Endothelial cell (in vitro differentiated cells): ENCODE measurements around the gene CBLB. TPM values are rescaled to one million over a fixed set of nuclear protein-coding genes. Genes with fewer than 3 reads are reported as not detected.

Source experiments
- DNase-seq: peaks from one replicate; pipeline ENCODE4 v3.0.0; 2021; ENCODE audit warnings: low spot score
- H3K27ac Mint-ChIP-seq: one replicate; pipeline ENCODE4 v1.8.0; 2021; ENCODE audit warnings: mixed read lengths, inconsistent platforms; ENCODE audit not compliant: unreplicated experiment
- H3K27me3 Mint-ChIP-seq: one replicate; pipeline ENCODE4 v1.8.0; 2021; ENCODE audit warnings: mild to moderate bottlenecking, moderate library complexity, mixed read lengths, inconsistent platforms; ENCODE audit not compliant: unreplicated experiment
- H3K36me3 Mint-ChIP-seq: one replicate; pipeline ENCODE4 v1.8.0; 2021; ENCODE audit warnings: mild to moderate bottlenecking, low read depth, mixed read lengths, inconsistent platforms; ENCODE audit not compliant: unreplicated experiment
- H3K4me1 Mint-ChIP-seq: one replicate; pipeline ENCODE4 v1.8.0; 2021; ENCODE audit warnings: mild to moderate bottlenecking, mixed read lengths, inconsistent platforms; ENCODE audit not compliant: unreplicated experiment
- H3K4me3 Mint-ChIP-seq: one replicate; pipeline ENCODE4 v1.8.0; 2021; ENCODE audit warnings: mild to moderate bottlenecking, mixed read lengths, inconsistent platforms; ENCODE audit not compliant: unreplicated experiment
- H3K9me3 Mint-ChIP-seq: one replicate; pipeline ENCODE4 v1.8.0; 2021; ENCODE audit warnings: mixed read lengths, inconsistent platforms; ENCODE audit not compliant: unreplicated experiment
- CTCF ChIP-seq: fragments of 200-600 bp; sonication (generic); IDR thresholded peaks from one replicate; pipeline ENCODE4 v1.5.0; 2021; ENCODE audit warnings: antibody characterized with exemption; ENCODE audit not compliant: unreplicated experiment
- total RNA-seq: library from RNA; stranded (reverse); fragmentation: NEBNext Ultra II Directional; extraction: Animal tissue kit (Norgen Biotek cat#: 25700); gene quantifications from one replicate; pipeline ENCODE4 v1.2.1, GENCODE V29; 2021; ENCODE audit not compliant: unreplicated experiment

The CBLB gene
- total RNA-seq, 1 donor from 2014 or later = 62.0 TPM

DNA sequence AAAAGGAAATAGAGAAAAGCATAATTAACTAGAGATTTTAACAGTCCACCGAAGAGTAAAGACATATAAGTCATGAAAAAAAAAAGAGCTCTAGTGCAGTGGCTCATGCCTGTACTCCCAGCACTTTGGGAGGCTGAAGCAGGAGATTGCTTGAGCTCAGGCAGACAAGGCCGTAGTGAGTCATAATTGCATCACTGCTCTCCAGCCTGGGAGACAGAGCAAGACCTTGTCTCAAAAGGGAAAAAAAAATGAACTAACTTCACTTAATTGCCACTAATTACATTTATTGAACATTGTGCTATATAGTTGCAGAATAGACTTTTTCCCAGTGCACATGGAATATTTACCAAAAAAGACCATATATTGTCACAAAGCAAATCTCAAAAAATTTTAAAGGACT lies 221.8 kb downstream of the CBLB start:
- no peaks in the 10 kb centered on the region for H3K36me3 Mint-ChIP-seq
- H3K4me1 Mint-ChIP-seq = no peaks in the 10 kb centered on the region
- no peak overlapping the region for H3K27ac Mint-ChIP-seq
- no peak overlapping the region for H3K4me3 Mint-ChIP-seq
- no peak for DNase-seq
- no peak for TF ChIP-seq CTCF
- H3K27me3 Mint-ChIP-seq = no peaks in the 10 kb centered on the region
- no peaks in the 10 kb centered on the region for H3K9me3 Mint-ChIP-seq

- Mint-ChIP-seq H3K4me3 (no peak overlapping the region), H3K4me1 (no peaks in the 10 kb centered on the region), H3K36me3 (no peaks in the 10 kb centered on the region), H3K27me3 (peaks cover 2% of the 10 kb centered on the region), H3K9me3 (no peaks in the 10 kb centered on the region), H3K27ac (no peak overlapping the region)
- no peak for TF ChIP-seq CTCF
- DNase-seq = no peak
Observed at GRCh38 chr3:105639131-105639530, 229.7 kb downstream of the CBLB start.

GRCh38 chr3:105634708-105635107 lies 234.1 kb downstream of the CBLB start:
- no peak for DNase-seq
- no peak for TF ChIP-seq CTCF
- Mint-ChIP-seq H3K36me3 (no peaks in the 10 kb centered on the region), H3K4me1 (no peaks in the 10 kb centered on the region), H3K27me3 (no peaks in the 10 kb centered on the region), H3K9me3 (no peaks in the 10 kb centered on the region), H3K27ac (no peak overlapping the region), H3K4me3 (no peak overlapping the region)

- no peaks in the 10 kb centered on the region for H3K27me3 Mint-ChIP-seq
- DNase-seq = no peak
- H3K4me3 Mint-ChIP-seq = no peak overlapping the region
- no peaks in the 10 kb centered on the region for H3K9me3 Mint-ChIP-seq
- no peak for TF ChIP-seq CTCF
- no peaks in the 10 kb centered on the region for H3K4me1 Mint-ChIP-seq
- no peaks in the 10 kb centered on the region for H3K36me3 Mint-ChIP-seq
- H3K27ac Mint-ChIP-seq = no peak overlapping the region
Observed at GRCh38 chr3:105629718-105630117, 239.1 kb downstream of the CBLB start.

DNA sequence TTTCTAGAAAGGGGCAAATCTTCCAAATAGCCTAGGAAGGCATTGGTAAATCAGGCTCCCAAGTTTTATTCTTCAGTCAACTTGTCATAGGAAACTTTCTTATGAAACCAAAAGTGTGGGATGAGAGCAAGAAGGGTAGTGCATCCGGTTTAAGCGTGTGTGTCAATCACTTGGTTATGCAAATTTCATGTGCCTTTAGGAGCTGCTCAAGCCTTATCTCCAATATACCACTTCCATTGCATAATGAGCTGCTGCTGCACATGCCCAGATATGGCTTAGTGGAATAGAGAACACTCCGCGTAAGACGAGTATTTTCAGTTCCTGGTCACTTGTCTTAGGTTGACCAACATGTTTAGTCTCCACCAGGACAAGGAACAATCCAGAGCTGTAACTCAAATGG lies 242.1 kb downstream of the CBLB start:
- no peaks in the 10 kb centered on the region for H3K27me3 Mint-ChIP-seq
- H3K9me3 Mint-ChIP-seq = no peaks in the 10 kb centered on the region
- no peaks in the 10 kb centered on the region for H3K4me1 Mint-ChIP-seq
- no peak overlapping the region for H3K27ac Mint-ChIP-seq
- no peak for TF ChIP-seq CTCF
- H3K36me3 Mint-ChIP-seq = no peaks in the 10 kb centered on the region
- DNase-seq = no peak
- no peak overlapping the region for H3K4me3 Mint-ChIP-seq
